K562 (cell line): Measurements from ENCODE around the gene CEBPE. TPM values are rescaled to one million over a fixed set of nuclear protein-coding genes. Genes with fewer than 3 reads are reported as not detected.

Experiments
- BCL6 ChIP-seq: fragments of 250-450 bp; sonication (Bioruptor Pico); IDR thresholded peaks from 2 replicates; pipeline ENCODE4 v1.4.0; 2020
- DPF2 ChIP-seq: fragments of 450-650 bp; IDR thresholded peaks from 2 replicates; pipeline ENCODE4 v1.6.1; 2016
- ESRRB ChIP-seq: fragments of 250-450 bp; sonication (Bioruptor Pico); IDR thresholded peaks from 2 replicates; pipeline ENCODE4 v1.5.0; 2020; ENCODE audit warnings: mild to moderate bottlenecking, moderate library complexity, borderline replicate concordance
- HMGN3 ChIP-seq: IDR thresholded peaks from 2 replicates; pipeline ENCODE4 v1.6.1; 2011; ENCODE audit warnings: borderline replicate concordance, low read depth, mild to moderate bottlenecking, mixed read lengths, low read length; ENCODE audit not compliant: insufficient read length; ENCODE audit errors: extremely low read depth
- MNT ChIP-seq, 2 experiments: fragments of 450-650 bp; conservative IDR thresholded peaks; 2 replicates each; pipeline ENCODE4 v1.6.1; 2017; ENCODE audit warnings: mild to moderate bottlenecking in 2 of 2, moderate library complexity in 2 of 2
- MTA2 ChIP-seq: fragments of 450-650 bp; IDR thresholded peaks from 2 replicates; pipeline ENCODE4 v1.6.1; 2016; ENCODE audit warnings: low read depth
- NR2F6 ChIP-seq: fragments of 450-650 bp; formaldehyde crosslinking; IDR thresholded peaks from 2 replicates; pipeline ENCODE4 v1.4.0; 2020; ENCODE audit warnings: mild to moderate bottlenecking
- POLR2A ChIP-seq: fragments of 450-650 bp; conservative IDR thresholded peaks from 2 replicates; pipeline ENCODE4 v1.6.1; 2016
- PTRF ChIP-seq: fragments of 450-650 bp; IDR thresholded peaks from 2 replicates; pipeline ENCODE4 v1.6.1; 2016; ENCODE audit warnings: mild to moderate bottlenecking, missing genetic modification characterization, missing compliant biosample characterization
- RBM34 ChIP-seq: fragments of 200-400 bp; formaldehyde crosslinking; IDR thresholded peaks from 2 replicates; pipeline ENCODE4 v1.6.1; 2018; ENCODE audit warnings: low read length, borderline replicate concordance; ENCODE audit not compliant: insufficient read depth
- RCOR1 ChIP-seq, 2 experiments: IDR thresholded peaks; 2 replicates each; pipeline ENCODE4 v1.6.1; 2012; ENCODE audit warnings: low read depth in 2 of 2, low read length in 2 of 2, borderline replicate concordance in 1 of 2, improper control_type of control experiment in 1 of 2
- SAFB ChIP-seq: fragments of 200-400 bp; formaldehyde crosslinking; IDR thresholded peaks from 2 replicates; pipeline ENCODE4 v1.6.1; 2017; ENCODE audit warnings: low read depth, low read length, borderline replicate concordance
- SLC30A9 ChIP-seq: fragments of 250-450 bp; sonication (Bioruptor Pico); IDR thresholded peaks from 2 replicates; pipeline ENCODE4 v1.8.0; 2022; ENCODE audit warnings: mild to moderate bottlenecking, moderate library complexity
- VEZF1 ChIP-seq: fragments of 200-800 bp; sonication (Bioruptor generic); IDR thresholded peaks from 2 replicates; pipeline ENCODE4 v1.6.1; 2017; ENCODE audit warnings: missing genetic modification characterization, missing compliant biosample characterization
- WHSC1 ChIP-seq: IDR thresholded peaks from one replicate; pipeline ENCODE4 v1.6.1; 2012; ENCODE audit warnings: low read length, control low read depth, inconsistent platforms
- ZBTB12 ChIP-seq: fragments of 250-450 bp; sonication (Bioruptor Pico); IDR thresholded peaks from 2 replicates; pipeline ENCODE4 v1.4.0; 2020
- ZNF699 ChIP-seq: fragments of 250-450 bp; sonication (Bioruptor Pico); IDR thresholded peaks from 2 replicates; pipeline ENCODE4 v1.8.0; 2021; ENCODE audit warnings: mild to moderate bottlenecking, moderate library complexity; ENCODE audit not compliant: insufficient replicate concordance
- ZNF785 ChIP-seq: fragments of 250-450 bp; sonication (Bioruptor Pico); IDR thresholded peaks from 2 replicates; pipeline ENCODE4 v1.4.0; 2020; ENCODE audit warnings: mild to moderate bottlenecking
- polyA plus RNA-seq, 8 experiments: library from polyadenylated mRNA; depleted of rRNA in 4 of 8; stranded (reverse) in 5 of 8; unstranded in 3 of 8; fragments of >200 nt; fragmentation: Nextera tagmentation in 2 of 8; fragmentation: Illumina TruSeq in 1 of 8; extraction: Ambion mirVana in 2 of 8; extraction: Trizol in 1 of 8; gene quantifications; 2 replicates each; pipeline versions ENCODE4 v1.2.1 to v1.2.3, GENCODE V29; 2011 to 2014; ENCODE audit warnings: inconsistent platforms in 1 of 8, missing spikeins in 1 of 8
- total RNA-seq, 7 experiments: library from RNA; depleted of rRNA in 6 of 7; stranded (reverse); fragments of >200 nt in 6 of 7; fragmentation: Illumina TruSeq in 2 of 7; extraction: Trizol in 2 of 7; gene quantifications; 2 replicates each; pipeline versions ENCODE4 v1.2.1 to v1.2.3, GENCODE V29; 2011 to 2021; ENCODE audit warnings: low replicate concordance in 1 of 7
- TF ChIP-seq, protein P1 (sequence below): sonication (generic); formaldehyde crosslinking; IDR thresholded peaks from 2 replicates; pipeline ENCODE4 v1.8.0; 2022; ENCODE audit warnings: missing genetic modification reagents, mild to moderate bottlenecking, moderate library complexity, borderline replicate concordance
- TF ChIP-seq, protein P2 (sequence below): fragments of 250-450 bp; sonication (Bioruptor Pico); IDR thresholded peaks from 2 replicates; pipeline ENCODE4 v1.4.0; 2020; ENCODE audit warnings: mild to moderate bottlenecking, moderate library complexity

The CEBPE gene
- total and polyA plus RNA-seq, 9 of the 15 experiments (the other 6 are each of a cell fraction or from before 2014, with no cell fraction given): 0.09 to 0.15 (median 0.13) TPM; not detected in 6

DNA sequence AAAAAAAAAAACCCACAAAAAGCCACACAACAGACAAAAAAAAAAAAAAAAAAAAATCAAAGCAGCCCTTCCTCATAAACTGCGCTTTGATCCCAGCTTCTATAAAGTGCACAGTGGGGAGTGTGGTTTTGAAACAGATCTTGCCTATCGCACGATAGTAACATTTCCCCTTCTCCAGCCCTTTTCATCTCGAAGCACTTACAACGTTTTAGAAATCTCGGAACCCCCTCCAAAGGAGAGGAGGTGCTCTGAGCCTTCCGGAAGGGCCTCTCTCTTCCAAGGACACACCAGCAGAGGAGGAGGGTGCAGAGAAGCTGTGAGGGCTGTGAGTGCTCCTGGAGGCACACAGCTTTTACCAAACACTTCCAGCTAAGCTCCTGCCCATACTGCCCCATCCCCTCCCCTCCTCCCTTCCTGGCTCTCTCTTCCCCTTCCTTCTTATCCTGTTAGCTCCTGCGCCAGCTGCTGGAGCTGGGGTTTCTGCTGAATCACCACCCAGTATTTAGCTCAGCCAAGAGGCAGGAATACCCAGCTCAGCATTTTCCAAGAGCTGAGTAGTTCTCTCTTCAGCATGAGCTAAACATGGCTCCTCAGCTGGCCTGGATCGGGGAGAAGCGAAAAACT lies 36.0 kb upstream of the CEBPE start (continued):
- no peak for TF ChIP-seq ZNF699 (CRISPR knock-in tag)
- no peak for TF ChIP-seq WHSC1
- TF ChIP-seq PTRF: 0 out of 2 replicates have a peak, but pooled peaks have one; percentile 31
- no peak for TF ChIP-seq SLC30A9 (CRISPR knock-in tag)
- no peak for TF ChIP-seq SAFB
- no peak for TF ChIP-seq NR2F6 (CRISPR knock-in tag)
- TF ChIP-seq MTA2: 0 out of 2 replicates have a peak, but pooled peaks have one; percentile 23
- TF ChIP-seq ZNF785 (CRISPR knock-in tag): no peak
- TF ChIP-seq ZBTB12: no peak
- TF ChIP-seq VEZF1 (CRISPR knock-in tag): peak; percentile 58
- TF ChIP-seq, protein P1, sequence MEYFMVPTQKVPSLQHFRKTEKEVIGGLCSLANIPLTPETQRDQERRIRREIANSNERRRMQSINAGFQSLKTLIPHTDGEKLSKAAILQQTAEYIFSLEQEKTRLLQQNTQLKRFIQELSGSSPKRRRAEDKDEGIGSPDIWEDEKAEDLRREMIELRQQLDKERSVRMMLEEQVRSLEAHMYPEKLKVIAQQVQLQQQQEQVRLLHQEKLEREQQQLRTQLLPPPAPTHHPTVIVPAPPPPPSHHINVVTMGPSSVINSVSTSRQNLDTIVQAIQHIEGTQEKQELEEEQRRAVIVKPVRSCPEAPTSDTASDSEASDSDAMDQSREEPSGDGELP (CRISPR knock-in tag): peak; percentile 80
- TF ChIP-seq HMGN3: no peak
- TF ChIP-seq RBM34: no peak
- peak in 1 of 2 experiments; percentile 5; a peak in 2 of 4 replicates for TF ChIP-seq RCOR1 (IDR thresholded peaks at IDR 0.05; ENCODE audit: borderline replicate concordance in 1 of 2, low read depth in 2 of 2, low read length in 2 of 2)
- TF ChIP-seq, protein P2, sequence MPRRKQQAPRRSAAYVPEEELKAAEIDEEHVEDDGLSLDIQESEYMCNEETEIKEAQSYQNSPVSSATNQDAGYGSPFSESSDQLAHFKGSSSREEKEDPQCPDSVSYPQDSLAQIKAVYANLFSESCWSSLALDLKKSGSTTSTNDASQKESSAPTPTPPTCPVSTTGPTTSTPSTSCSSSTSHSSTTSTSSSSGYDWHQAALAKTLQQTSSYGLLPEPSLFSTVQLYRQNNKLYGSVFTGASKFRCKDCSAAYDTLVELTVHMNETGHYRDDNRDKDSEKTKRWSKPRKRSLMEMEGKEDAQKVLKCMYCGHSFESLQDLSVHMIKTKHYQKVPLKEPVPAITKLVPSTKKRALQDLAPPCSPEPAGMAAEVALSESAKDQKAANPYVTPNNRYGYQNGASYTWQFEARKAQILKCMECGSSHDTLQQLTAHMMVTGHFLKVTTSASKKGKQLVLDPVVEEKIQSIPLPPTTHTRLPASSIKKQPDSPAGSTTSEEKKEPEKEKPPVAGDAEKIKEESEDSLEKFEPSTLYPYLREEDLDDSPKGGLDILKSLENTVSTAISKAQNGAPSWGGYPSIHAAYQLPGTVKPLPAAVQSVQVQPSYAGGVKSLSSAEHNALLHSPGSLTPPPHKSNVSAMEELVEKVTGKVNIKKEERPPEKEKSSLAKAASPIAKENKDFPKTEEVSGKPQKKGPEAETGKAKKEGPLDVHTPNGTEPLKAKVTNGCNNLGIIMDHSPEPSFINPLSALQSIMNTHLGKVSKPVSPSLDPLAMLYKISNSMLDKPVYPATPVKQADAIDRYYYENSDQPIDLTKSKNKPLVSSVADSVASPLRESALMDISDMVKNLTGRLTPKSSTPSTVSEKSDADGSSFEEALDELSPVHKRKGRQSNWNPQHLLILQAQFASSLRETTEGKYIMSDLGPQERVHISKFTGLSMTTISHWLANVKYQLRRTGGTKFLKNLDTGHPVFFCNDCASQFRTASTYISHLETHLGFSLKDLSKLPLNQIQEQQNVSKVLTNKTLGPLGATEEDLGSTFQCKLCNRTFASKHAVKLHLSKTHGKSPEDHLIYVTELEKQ: no peak
- no peak for TF ChIP-seq MNT (conservative IDR thresholded peaks at IDR 0.05)
- TF ChIP-seq ESRRB (CRISPR knock-in tag): no peak
- no peak for TF ChIP-seq POLR2A
- peak; percentile 70 for TF ChIP-seq DPF2
- TF ChIP-seq BCL6 (CRISPR knock-in tag): no peak
